Epithelial cell of prostate (primary cell): Measurements from ENCODE around the gene ARHGAP15.

Source experiments
- DNase-seq: peaks from one replicate; pipeline ENCODE4 v3.0.0-alpha.2; 2011; ENCODE audit warnings: low read depth, low spot score
- H3K27ac ChIP-seq: fragments of 450-650 bp; 2 replicates; pipeline ENCODE4 v1.5.1; 2017; ENCODE audit warnings: mild to moderate bottlenecking

ARHGAP15 gene

DNA sequence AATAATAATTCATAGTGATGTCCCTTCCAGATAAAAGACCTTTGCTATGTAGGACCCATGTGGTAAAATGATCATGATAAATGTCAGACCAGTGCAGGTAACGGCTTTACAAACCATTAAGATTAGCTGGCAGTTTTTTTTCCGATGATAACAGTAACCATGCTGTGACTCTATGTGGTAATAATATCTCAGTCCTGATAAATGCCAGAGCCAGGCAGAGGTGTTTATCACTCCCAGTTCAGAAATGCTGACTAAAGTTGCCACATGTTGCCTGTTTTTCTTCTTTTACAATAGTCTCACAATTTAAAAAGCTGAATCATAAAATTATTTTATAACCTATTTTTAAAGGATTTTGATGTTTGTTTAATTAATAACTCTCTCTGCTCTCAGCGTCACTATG is 565.1 kb downstream of the ARHGAP15 start:
- H3K27ac ChIP-seq, result no peak overlapping the region
- DNase-seq, result no peak

DNA sequence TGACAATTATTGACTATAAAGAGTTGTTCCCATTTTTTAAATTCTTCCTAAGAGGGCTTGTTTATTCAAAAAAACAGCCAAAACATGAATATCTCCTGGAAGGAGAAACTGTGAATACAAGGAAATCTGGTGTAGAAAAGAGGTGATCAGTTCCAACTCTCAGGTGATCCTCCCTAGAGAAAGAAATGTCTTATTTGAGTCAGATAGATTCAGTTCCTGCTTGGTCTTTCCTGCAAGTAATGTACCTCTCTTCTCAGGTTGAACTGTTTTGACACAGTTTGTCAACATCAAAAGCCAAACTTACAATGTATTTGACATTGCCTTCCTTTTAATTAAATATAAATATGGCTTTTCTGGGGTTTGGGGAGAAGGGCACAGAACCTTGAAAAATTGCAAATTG is 567.4 kb downstream of the ARHGAP15 start:
- DNase-seq, result no peak

DNA sequence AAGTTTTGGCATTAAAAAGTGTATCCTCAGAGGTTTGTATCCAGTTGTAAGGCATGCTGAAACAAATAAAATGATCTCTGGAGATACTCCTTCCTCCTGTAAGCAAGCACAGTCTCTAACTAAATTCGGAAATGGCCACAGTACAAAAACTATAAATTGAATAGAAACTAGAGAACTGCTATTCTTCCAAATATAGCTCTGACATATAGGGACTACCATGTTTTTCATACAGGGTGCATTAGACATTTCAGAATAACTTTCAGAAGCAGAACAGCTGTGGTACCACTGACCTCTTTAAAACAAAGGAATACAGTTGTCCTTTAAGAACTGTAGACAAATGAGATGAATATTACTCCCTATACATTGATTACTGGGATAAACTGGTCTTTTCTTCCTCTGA is 568.5 kb downstream of the ARHGAP15 start:
- H3K27ac ChIP-seq, result no peak overlapping the region
- no peak for DNase-seq

More for the DNA sequence above, 567.4 kb downstream of the ARHGAP15 start:
- H3K27ac ChIP-seq, result no peak overlapping the region

DNA sequence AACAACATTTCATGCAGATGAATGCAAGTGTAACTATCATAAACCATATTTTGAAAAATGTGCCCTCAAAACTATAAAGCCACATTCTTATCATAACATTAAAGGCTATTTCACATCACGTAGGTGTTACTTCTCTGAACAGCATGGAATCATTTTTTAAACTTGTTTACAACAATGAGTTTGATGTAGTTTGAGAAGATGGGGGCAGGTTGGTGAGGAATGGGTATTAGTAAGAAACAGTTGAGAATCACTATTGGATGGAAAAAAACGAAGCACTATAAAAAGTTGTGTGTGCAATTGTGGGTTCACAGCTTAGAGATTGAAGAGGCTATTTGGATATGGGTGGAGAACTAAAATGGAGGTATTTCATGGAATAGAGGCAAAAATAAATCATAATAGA is 569.1 kb downstream of the ARHGAP15 start:
- no peak overlapping the region for H3K27ac ChIP-seq
- DNase-seq, result no peak

DNA sequence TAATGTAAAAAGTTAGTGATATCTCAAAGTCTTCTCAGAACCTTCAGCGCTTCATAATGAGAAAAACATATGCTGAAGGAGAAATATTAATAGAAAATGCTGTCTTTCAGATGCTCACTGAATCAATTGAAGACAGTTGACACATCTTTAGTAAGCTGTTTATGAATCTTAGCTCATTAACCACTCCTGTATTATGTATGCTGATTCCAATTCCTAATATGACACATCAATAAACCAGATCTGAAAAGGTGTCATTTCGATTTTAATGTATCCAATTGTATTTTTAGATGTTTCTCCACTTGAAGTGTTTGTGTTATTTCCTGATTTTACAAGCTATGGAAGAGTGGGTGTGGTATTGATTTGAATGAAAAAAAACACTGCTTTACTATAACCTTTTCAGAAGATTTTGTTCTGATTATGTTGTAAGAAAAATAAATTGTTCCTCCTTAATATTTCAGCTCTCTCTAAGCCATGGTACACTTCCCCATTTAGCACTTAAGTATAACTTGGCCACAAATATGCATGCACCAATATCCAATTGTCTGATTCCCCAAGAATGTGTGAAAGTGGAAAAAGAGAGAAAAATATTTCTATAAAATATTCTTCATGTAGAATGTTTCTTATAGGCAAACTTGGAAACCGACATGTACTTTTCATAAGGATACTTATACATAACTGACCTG is 569.8 kb downstream of the ARHGAP15 start:
- no peak overlapping the region for H3K27ac ChIP-seq
- no peak for DNase-seq

DNA sequence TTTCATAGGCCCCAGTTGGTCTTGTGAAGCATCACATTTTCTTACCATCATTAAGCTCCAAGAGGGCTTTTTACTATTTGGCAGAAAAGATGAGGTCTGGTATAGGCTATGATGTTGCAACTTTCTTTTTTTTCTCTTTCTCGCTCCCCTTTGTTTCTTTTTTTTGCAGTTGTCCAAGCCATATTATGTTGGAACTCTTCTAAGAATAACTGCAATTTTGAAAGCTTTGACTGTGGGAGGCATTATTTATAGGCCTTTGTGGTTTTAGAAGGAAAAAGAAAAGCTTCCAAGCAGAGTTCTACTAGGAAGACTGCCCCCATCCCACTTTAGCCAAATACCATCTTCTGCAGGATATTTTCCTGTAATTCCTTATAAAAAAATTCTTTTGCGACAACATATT is 571.6 kb downstream of the ARHGAP15 start:
- no peak overlapping the region for H3K27ac ChIP-seq
- no peak for DNase-seq

DNA sequence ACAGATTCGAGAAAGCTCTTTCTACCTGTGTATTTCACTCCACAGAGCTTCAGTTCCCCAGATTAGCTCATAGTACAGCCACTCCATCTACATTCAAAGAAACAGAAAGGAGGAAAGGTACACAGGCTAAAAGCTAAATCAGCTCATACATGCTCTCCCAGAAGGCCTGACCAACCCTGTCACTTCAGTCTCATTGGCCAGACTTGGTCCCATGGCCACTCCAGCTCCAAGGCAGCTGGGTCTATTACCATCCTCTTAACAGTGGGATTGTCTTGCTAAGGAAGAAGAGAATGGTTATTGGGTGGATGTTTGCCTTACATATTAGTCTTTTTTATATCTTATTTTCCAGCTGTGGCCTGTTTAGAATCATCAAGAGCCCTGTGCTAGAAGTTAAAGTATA is 572.6 kb downstream of the ARHGAP15 start:
- no peak for DNase-seq
- H3K27ac ChIP-seq, result no peak overlapping the region

DNA sequence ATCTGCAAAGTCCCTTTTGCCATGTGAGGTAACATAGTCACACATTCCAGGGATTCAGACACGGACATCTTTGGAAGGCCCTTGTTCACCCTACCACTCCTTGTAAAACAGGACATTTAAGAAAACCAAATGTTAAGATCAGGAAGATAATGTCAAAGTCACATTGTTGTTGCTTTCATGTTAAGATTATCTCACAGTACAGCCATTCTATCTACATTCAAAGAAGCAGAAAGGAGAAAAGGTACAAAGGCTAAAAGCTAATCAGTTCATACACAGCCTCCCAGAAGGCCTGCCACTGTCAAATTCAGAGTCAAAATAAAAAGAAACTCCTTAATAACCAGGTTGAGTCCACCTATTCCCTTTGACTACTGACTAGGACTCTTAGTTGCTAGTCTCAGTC is 573.7 kb downstream of the ARHGAP15 start:
- no peak for DNase-seq
- H3K27ac ChIP-seq, result no peak overlapping the region

DNA sequence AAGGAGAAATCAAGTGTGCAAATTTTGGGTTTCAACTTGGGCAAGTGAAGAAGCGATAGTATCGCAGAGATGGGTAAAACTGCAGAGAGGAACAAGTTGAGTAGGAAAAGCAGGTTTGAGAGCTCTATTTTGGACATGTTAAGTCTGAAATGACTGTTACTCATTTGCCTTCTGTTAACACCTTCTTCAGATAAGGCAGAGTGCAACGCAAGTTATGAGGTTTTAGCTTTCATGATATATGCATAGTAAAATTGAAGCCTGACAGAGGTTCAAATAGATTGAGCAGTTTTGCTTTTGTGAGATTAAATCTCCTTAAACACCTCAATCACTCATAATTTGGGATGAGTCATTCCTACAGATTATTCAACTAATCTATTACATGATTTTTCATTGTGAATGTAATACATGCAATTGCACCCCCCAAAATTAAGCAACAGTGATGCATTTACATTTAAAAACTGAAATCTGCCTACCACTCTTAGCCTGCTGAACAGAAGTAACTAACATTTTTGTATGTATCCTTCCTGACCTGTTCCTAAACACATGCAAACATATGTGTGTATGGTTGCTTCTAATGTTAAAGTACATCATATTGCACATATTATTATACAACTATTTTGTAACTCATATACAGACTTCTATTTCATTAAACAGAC is 575.4 kb downstream of the ARHGAP15 start:
- H3K27ac ChIP-seq, result peak overlapping the region; percentile 34
- DNase-seq, result no peak

DNA sequence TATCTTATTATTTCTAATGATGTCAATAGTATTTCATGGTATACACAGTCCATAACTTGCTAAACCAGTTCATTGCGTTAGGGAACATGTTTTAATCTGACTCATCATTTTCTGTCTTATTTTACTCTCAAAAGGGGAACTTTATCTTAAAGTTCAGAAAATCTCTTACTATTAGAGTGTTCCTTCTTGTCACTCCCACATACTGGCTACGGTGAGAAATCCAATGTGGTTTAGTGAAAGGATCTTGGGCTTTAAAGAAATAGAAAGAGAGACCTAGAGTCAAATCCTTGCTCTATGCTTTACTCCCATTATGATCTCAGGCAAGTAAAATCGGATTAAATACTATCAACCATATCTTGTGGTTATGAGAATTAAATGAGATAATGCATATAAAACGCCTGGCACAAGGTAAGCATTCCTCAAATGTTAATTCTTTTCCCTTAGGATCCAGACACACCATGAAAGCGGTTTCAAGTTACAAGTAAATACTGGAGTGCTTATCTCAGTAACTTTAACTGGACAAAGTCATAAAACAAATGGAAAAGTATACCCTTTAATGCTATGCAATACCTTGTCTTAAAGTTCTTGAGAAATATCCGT is 576.0 kb downstream of the ARHGAP15 start:
- DNase-seq, result peak; percentile 33
- peak overlapping the region; percentile 34 for H3K27ac ChIP-seq

DNA sequence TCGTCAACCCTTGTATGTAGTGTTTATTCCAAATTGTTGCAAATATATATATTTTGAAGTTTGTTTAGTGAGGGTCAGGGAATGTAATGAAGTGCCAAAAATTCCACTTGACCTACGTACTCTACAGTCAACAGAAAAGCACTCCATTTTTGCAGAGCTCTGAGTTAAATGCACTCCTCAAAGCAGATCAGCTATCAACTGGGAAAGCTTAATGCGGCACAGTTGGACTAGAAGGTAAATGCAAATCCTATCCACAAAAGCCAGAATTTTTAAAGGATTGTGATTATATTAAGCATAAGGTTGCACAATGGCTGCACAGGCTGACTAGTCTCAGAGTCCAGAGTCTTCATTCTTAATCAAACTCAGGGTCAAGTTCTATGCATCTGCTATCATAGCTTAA is 577.1 kb downstream of the ARHGAP15 start:
- H3K27ac ChIP-seq, result no peak overlapping the region
- DNase-seq, result no peak

DNA sequence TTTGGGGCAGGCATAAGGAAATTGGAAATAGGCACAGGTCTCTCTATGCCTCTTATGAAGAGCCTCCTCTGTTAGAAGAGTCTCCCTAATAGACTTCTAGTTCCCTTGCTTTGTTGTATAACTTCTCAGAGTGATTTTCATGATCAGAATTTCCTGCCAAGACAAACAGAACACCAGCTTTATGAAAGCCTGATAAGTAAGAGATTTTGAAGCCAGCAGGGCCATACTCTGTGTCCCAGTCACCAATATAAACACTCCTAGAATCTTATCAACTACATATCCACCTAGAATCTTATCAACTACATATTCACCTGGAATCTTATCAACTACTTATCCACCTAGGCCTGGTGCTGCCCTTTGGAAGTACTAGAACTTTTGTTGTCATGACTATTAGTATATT is 579.5 kb downstream of the ARHGAP15 start:
- DNase-seq, result no peak
- no peak overlapping the region for H3K27ac ChIP-seq

DNA sequence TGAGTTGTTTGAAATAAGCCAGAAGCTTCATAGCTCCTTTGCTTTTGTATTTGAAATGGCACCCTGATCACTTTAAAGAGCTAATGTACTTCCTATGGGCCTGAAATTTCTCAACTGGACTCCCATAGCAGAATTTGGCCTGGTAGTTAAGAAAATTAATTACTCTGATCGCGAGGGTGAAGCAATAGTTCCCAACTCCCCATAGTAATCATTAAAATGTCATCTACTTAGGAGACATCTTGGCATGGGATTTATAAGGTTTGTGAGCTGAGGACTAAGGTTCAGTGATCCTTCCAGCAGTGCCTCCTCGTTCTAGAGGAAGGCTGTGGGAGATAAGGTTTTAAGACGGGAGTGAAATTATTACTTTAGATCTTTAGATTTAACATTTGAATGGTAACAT is 581.0 kb downstream of the ARHGAP15 start:
- no peak overlapping the region for H3K27ac ChIP-seq
- DNase-seq, result no peak

DNA sequence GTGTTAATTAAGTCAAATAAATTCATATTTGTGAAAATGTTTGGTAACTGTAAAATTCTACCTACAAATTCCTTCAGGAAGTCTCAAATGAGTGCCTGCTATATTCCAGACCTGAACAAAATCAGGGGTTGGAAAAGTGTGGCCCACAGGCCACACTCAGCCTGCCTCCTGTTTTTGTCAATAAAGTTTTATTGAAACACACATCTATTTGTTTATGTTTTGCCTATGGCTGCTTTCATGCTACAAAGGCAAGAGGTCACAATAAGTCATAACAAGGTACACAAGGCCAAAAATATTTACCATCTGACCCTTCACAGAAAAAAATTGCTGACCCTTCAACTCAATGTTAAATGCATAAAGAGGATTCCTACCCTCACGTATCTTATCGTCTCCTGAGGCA is 581.7 kb downstream of the ARHGAP15 start:
- H3K27ac ChIP-seq, result no peak overlapping the region
- DNase-seq, result no peak

DNA sequence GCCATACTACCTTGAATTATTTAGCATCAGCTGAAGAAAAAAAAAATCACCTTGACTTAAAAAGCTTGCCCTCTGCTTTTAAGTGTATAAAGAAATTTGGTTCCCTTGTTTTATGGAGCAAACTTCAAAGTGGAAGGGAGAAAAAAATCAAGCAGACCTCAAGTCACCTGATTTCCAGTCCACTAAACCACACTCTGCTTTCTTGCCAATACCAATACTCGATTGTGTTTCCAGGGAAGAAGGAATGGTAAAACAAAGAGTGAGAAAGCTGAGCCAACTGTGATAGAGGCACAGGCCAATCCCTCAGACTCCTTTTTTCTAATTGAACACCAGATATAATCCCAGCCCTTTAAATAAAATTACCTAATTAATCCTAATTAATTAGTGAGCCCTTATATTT is 587.3 kb downstream of the ARHGAP15 start:
- no peak overlapping the region for H3K27ac ChIP-seq
- DNase-seq, result no peak

DNA sequence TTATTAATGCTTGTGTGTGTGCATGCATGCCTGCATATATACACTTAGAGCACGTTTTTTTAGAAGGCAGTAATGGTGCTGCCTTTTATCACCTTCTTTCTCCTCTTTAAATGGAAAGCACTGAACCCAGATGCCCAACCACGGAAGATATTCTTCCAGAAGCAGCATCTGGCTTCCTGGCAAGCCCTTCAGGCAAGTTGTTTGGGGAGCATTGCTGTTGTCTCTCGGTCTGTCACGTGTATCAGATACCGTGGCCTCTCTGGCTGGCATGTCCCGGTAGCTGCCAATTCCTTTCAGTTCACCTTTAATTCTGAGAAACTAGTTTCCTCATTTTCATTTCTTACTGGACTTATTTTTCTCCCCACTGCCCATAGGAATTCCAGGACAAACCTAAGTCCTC is 587.8 kb downstream of the ARHGAP15 start:
- DNase-seq, result no peak
- H3K27ac ChIP-seq, result no peak overlapping the region

DNA sequence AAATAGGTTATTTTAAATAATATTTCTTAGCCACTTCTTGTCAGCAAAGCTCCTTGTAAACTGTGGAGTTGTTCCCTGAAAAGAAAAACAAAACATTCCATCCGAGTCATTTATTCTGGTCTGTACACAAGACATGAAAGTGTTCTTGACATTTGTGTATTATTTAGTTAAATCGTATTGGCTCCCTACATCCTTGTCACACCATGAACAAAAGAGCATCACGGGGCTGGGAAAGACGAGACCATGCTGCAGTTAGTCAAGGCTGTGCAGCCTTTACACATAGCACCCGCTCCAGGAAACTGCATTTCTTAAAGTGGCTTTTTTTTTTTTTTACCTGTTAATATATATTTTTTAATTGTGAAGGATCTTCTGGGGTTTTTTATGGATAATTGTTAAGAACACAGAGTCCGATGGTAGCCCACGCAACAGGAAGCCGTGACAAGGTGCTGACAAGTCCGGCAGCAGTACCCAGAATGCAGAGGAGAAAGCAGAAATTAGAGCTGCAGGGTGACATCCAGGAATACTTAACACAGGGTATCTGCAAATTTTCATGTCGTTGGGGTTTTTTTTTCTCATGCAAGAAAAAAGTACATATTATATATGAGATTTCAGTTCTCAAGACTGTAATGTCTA is 588.4 kb downstream of the ARHGAP15 start:
- H3K27ac ChIP-seq, result no peak overlapping the region
- no peak for DNase-seq

DNA sequence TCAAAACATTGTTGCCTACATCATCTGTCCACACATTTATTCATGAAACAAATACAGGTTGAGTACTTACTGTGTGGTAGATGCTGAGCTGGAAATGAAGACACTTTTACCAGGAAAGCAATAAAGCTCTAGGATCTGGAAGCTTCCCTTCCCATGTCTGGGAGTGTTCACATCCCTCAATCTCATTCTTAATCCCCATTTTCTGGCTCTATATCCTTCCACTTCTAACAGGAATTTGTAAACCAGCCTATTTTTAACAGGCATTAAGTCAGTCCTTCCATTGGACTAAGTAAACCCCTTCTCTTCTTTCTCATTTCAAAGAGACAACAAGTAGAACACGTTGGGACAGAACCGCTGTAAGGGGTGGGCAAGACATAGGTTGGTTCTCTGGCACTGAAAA is 589.5 kb downstream of the ARHGAP15 start:
- no peak overlapping the region for H3K27ac ChIP-seq
- DNase-seq, result no peak

DNA sequence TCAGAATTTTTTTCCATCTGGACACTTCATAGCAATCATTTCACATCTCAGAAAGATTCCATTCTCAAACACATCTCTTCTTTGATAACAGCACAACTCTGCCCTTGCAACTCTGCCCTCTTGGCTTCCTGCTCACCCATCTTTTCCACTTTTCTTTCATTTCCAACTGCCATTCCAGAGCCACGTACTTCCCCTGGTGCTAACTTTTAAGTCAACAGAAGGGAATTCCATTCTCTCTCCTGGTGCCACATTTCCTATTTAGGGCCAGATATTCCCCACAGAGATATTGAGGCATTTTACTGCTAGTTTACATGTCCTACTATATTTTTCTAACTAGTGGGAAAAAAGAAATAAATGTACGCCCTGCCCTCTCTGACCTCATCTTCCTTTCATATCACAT is 590.2 kb downstream of the ARHGAP15 start:
- DNase-seq, result no peak
- H3K27ac ChIP-seq, result no peak overlapping the region

DNA sequence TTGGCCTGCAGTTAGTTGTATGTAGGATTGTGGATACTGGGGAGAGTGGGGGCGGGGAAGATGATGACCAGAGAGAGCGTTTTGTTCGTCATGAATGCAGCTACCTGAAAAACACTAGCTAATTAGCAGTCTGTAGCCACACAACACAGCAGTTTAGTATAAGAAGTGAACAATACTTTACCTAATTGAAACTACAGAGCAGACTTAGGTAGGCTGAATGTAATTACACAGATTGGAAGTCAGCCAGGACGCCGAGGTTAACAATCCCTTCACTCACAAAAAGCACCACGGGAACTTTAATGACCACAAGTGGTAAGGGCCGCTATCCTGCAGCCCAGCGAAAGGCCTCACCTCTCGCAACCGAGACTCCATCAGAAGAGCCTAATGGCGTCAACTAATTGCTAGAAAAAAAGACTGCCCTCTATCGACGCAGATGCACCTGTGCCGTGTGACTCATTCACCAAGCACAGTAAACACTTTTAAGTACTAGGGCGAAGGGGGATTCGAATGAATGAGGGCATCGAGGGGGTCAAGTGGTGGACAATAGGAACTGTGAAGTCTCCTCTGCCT is 591.0 kb downstream of the ARHGAP15 start:
- DNase-seq, result no peak
- H3K27ac ChIP-seq, result no peak overlapping the region

DNA sequence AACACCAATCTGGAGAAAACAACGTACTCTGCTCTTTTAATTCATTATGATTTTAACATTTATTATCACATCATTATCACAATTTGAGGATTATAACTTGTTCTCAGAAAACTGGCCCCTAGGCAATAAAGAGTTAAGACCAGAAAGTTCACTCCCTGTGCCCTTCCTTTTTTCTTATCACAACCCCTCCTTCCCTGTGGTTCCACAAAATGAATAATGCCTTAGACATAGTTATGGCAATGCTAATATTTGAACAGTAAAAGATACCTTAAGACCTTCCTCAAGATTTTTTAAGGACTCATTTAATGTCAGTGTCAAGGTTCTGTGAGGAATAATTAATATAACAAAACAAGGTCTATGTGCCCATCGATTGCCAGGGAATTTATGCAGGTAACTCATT is 596.2 kb downstream of the ARHGAP15 start:
- DNase-seq, result no peak

More for the DNA sequence above, 596.2 kb downstream of the ARHGAP15 start:
- no peak overlapping the region for H3K27ac ChIP-seq
